H1 (cell line): ENCODE measurements around the gene MSI2. TPM values are rescaled to one million over a fixed set of nuclear protein-coding genes. Genes with fewer than 3 reads are reported as not detected.

Source experiments
- CTCF ChIA-PET: fragments of 300-600 bp; sonication (Branson Sonifier 250); formaldehyde crosslinking; loops from one replicate; lab custom pipeline; 2021; ENCODE audit not compliant: partially characterized antibody; lab: Charles Lee
- POLR2A ChIA-PET: fragments of 300-600 bp; sonication (Branson Sonifier 250); formaldehyde crosslinking; loops from one replicate; lab custom pipeline; 2021; ENCODE audit warnings: inconsistent platforms; ENCODE audit not compliant: partially characterized antibody; lab: Charles Lee
- DNase-seq, 2 experiments: peaks; one replicate each; pipeline versions ENCODE4 v3.0.0 to v3.0.0-alpha.2; 2010 to 2022; ENCODE audit warnings: low spot score in 2 of 2, low read depth in 1 of 2, mixed read lengths in 1 of 2
- FAIRE-seq: peaks from 2 replicates; lab custom pipeline; 2011; peaks lifted over from hg19 to GRCh38; lab: Jason Lieb, UNC
- H2AFZ ChIP-seq: 2 replicates; pipeline ENCODE4 v1.8.1; 2012; ENCODE audit warnings: low read length, inconsistent platforms
- H2AK5ac ChIP-seq: 2 replicates; pipeline ENCODE4 v1.6.1; 2013; ENCODE audit warnings: low read depth, low read length
- H2BK120ac ChIP-seq: replicated peaks from 2 replicates; pipeline ENCODE3; 2013; ENCODE audit warnings: low read depth, low read length, inconsistent platforms
- H2BK12ac ChIP-seq: 2 replicates; pipeline ENCODE4 v1.6.1; 2013; ENCODE audit warnings: low read depth, low read length
- H2BK15ac ChIP-seq: 2 replicates; pipeline ENCODE4 v1.6.1; 2013; ENCODE audit warnings: low read length
- H2BK20ac ChIP-seq: 2 replicates; pipeline ENCODE4 v1.6.1; 2013; ENCODE audit warnings: low read length
- H2BK5ac ChIP-seq: 2 replicates; pipeline ENCODE4 v1.6.1; 2013; ENCODE audit warnings: low read depth, low read length
- H3K14ac ChIP-seq: 2 replicates; pipeline ENCODE4 v1.6.1; 2013; ENCODE audit warnings: inconsistent platforms; ENCODE audit not compliant: insufficient read length
- H3K18ac ChIP-seq: 2 replicates; pipeline ENCODE4 v1.6.1; 2013; ENCODE audit warnings: low read length; ENCODE audit errors: extremely low read depth
- H3K23ac ChIP-seq: 2 replicates; pipeline ENCODE4 v1.6.1; 2013; ENCODE audit warnings: inconsistent platforms; ENCODE audit not compliant: insufficient read length
- H3K23me2 ChIP-seq: 2 replicates; pipeline ENCODE4 v1.6.1; 2013; ENCODE audit warnings: low read depth, low read length
- H3K27ac ChIP-seq: 2 replicates; pipeline ENCODE4 v1.6.1; 2011; ENCODE audit warnings: low read depth, low read length, inconsistent platforms
- H3K27me3 ChIP-seq, 4 experiments: replicated peaks in 1 of 4; 1 replicate in 1 of 4; 2 replicates in 3 of 4; pipeline versions ENCODE4 v1.6.1 to v1.8.1; 2011 to 2013; ENCODE audit warnings: low read length in 3 of 4, mild to moderate bottlenecking in 3 of 4, inconsistent platforms in 2 of 4, mixed read lengths in 2 of 4, moderate library complexity in 1 of 4; ENCODE audit not compliant: control insufficient read depth in 3 of 4, insufficient read depth in 3 of 4; ENCODE audit errors: extremely low read depth in 1 of 4
- H3K36me3 ChIP-seq, 4 experiments: 2 replicates each; pipeline versions ENCODE4 v1.6.1 to v1.8.1; 2011 to 2013; ENCODE audit warnings: mild to moderate bottlenecking in 4 of 4, low read length in 3 of 4, moderate library complexity in 2 of 4, control low read depth in 1 of 4, inconsistent platforms in 1 of 4; ENCODE audit not compliant: insufficient read depth in 4 of 4, control insufficient read depth in 2 of 4
- H3K4ac ChIP-seq: replicated peaks from 2 replicates; pipeline ENCODE3; 2013; ENCODE audit warnings: low read length, low read depth, mixed read lengths, inconsistent platforms; ENCODE audit not compliant: insufficient read length
- H3K4me1 ChIP-seq, 4 experiments: replicated peaks in 1 of 4; 1 replicate in 1 of 4; 2 replicates in 3 of 4; pipeline versions ENCODE4 v1.6.1 to v1.8.1; 2011 to 2013; ENCODE audit warnings: low read length in 3 of 4, inconsistent platforms in 2 of 4, mixed read lengths in 1 of 4; ENCODE audit not compliant: insufficient read depth in 4 of 4, control insufficient read depth in 3 of 4
- H3K4me2 ChIP-seq, 2 experiments: 2 replicates each; pipeline versions ENCODE4 v1.6.1 to v1.8.1; 2011 to 2013; ENCODE audit warnings: low read depth in 2 of 2, low read length in 2 of 2, control low read depth in 1 of 2, inconsistent platforms in 1 of 2, mild to moderate bottlenecking in 1 of 2; ENCODE audit not compliant: insufficient read depth in 1 of 2
- H3K4me3 ChIP-seq, 4 experiments: fragments of 200-600, 300-600 bp in 1 of 4; sonication (generic), shearing (Covaris generic), sonication (Bioruptor Twin) in 1 of 4; 2 replicates each; pipeline versions ENCODE4 v1.5.1 to v1.8.1; 2011 to 2016; ENCODE audit warnings: low read length in 4 of 4, low read depth in 3 of 4, control low read depth in 2 of 4, inconsistent platforms in 2 of 4, mild to moderate bottlenecking in 2 of 4, mixed read lengths in 1 of 4, moderate library complexity in 1 of 4; ENCODE audit not compliant: insufficient read depth in 2 of 4; ENCODE audit errors: extremely low read depth in 1 of 4
- H3K56ac ChIP-seq: replicated peaks from 2 replicates; pipeline ENCODE3; 2013; ENCODE audit warnings: low read depth, mild to moderate bottlenecking, mixed read lengths, low read length, inconsistent platforms; ENCODE audit not compliant: insufficient read length
- H3K79me1 ChIP-seq: 2 replicates; pipeline ENCODE4 v1.6.1; 2013; ENCODE audit warnings: low read depth, low read length, control low read depth
- H3K79me2 ChIP-seq, 2 experiments: 2 replicates each; pipeline versions ENCODE4 v1.6.1 to v1.8.1; 2012 to 2013; ENCODE audit warnings: low read length in 2 of 2, mild to moderate bottlenecking in 2 of 2, inconsistent platforms in 1 of 2; ENCODE audit not compliant: insufficient read depth in 2 of 2, control insufficient read depth in 1 of 2
- H3K9ac ChIP-seq, 4 experiments: replicated peaks in 1 of 4; 1 replicate in 1 of 4; 2 replicates in 3 of 4; pipeline versions ENCODE4 v1.6.1 to v1.8.1; 2011 to 2013; ENCODE audit warnings: low read depth in 3 of 4, low read length in 3 of 4, control low read depth in 2 of 4, mild to moderate bottlenecking in 2 of 4, moderate library complexity in 2 of 4, inconsistent platforms in 1 of 4; ENCODE audit errors: extremely low read depth in 1 of 4
- H3K9me3 ChIP-seq, 2 experiments: 2 replicates each; pipeline versions ENCODE4 v1.6.1 to v1.8.1; 2012 to 2013; ENCODE audit warnings: mild to moderate bottlenecking in 2 of 2, moderate library complexity in 2 of 2, control low read depth in 1 of 2, inconsistent platforms in 1 of 2, low read depth in 1 of 2, low read length in 1 of 2, mixed read lengths in 1 of 2; ENCODE audit not compliant: insufficient read depth in 2 of 2
- H4K20me1 ChIP-seq, 2 experiments: replicated peaks in 1 of 2; 2 replicates each; pipeline versions ENCODE3 to v1.8.1; 2011 to 2013; ENCODE audit warnings: inconsistent platforms in 2 of 2, low read length in 2 of 2, mild to moderate bottlenecking in 1 of 2; ENCODE audit not compliant: insufficient read depth in 2 of 2, control insufficient read depth in 1 of 2
- H4K5ac ChIP-seq: 2 replicates; pipeline ENCODE4 v1.6.1; 2013; ENCODE audit warnings: low read length, low read depth, mixed read lengths, inconsistent platforms; ENCODE audit not compliant: insufficient read length
- H4K8ac ChIP-seq: 2 replicates; pipeline ENCODE4 v1.8.0; 2013; ENCODE audit warnings: mild to moderate bottlenecking, moderate library complexity, low read length, inconsistent platforms; ENCODE audit not compliant: insufficient read depth; ENCODE audit errors: extremely low read depth
- H4K91ac ChIP-seq: replicated peaks from 2 replicates; pipeline ENCODE3; 2013; ENCODE audit warnings: low read length, mixed read lengths, inconsistent platforms; ENCODE audit not compliant: insufficient read length
- BACH1 ChIP-seq: IDR thresholded peaks from 2 replicates; pipeline ENCODE4 v1.6.1; 2012; ENCODE audit warnings: low read length, improper control_type of control experiment
- BCL11A ChIP-seq, 2 experiments: IDR thresholded peaks; one replicate each; pipeline ENCODE4 v1.6.1; 2011; ENCODE audit warnings: low read depth in 2 of 2, low read length in 2 of 2, mild to moderate bottlenecking in 2 of 2
- CBX8 ChIP-seq: fragments of 300-800, 300-1000 bp; sonication (generic); IDR thresholded peaks from 2 replicates; pipeline ENCODE4 v1.7.1; 2016; ENCODE audit warnings: low read depth, low read length, borderline replicate concordance
- CEBPB ChIP-seq: IDR thresholded peaks from 2 replicates; pipeline ENCODE4 v1.6.1; 2012; ENCODE audit warnings: low read depth, low read length
- EGR1 ChIP-seq: IDR thresholded peaks from 2 replicates; pipeline ENCODE4 v1.6.1; 2011; ENCODE audit warnings: low read depth, low read length, borderline replicate concordance
- FOSL1 ChIP-seq: IDR thresholded peaks from 2 replicates; pipeline ENCODE4 v1.6.1; 2011; ENCODE audit warnings: mild to moderate bottlenecking, low read depth, low read length, moderate library complexity; ENCODE audit not compliant: insufficient read depth
- KDM4A ChIP-seq: IDR thresholded peaks from one replicate; pipeline ENCODE4 v1.7.1; 2012; ENCODE audit warnings: low read depth, mild to moderate bottlenecking, moderate library complexity, low read length, inconsistent platforms; ENCODE audit not compliant: severe bottlenecking
- NANOG ChIP-seq: IDR thresholded peaks from 2 replicates; pipeline ENCODE4 v1.6.1; 2011; ENCODE audit warnings: low read length, low read depth, mild to moderate bottlenecking, inconsistent platforms; ENCODE audit not compliant: insufficient read depth, poor library complexity, severe bottlenecking
- PHF8 ChIP-seq: fragments of 200-600 bp; sonication (generic); conservative IDR thresholded peaks from 2 replicates; pipeline ENCODE4 v1.7.1; 2012; ENCODE audit warnings: low read depth, mild to moderate bottlenecking, inconsistent platforms, low read length, moderate library complexity
- POLR2A ChIP-seq, 2 experiments: IDR thresholded peaks; 1 replicate in 1 of 2; 2 replicates in 1 of 2; pipeline ENCODE4 v1.6.1; 2011; ENCODE audit warnings: low read depth in 2 of 2, low read length in 2 of 2, mild to moderate bottlenecking in 2 of 2; ENCODE audit errors: control extremely low read depth in 1 of 2
- RFX5 ChIP-seq: IDR thresholded peaks from 2 replicates; pipeline ENCODE4 v1.6.1; 2011; ENCODE audit warnings: low read depth, low read length, improper control_type of control experiment, borderline replicate concordance
- WGBS, 2 experiments: shearing (Covaris generic) in 1 of 2; methylation state at CpG; one replicate each; pipeline versions ENCODE4 v1.1.6 to v1.1.7; 2013 to 2015; ENCODE audit warnings: low lambda C conversion rate in 2 of 2, mixed read lengths in 2 of 2, inconsistent platforms in 1 of 2, low coverage in 1 of 2, missing lambda C conversion rate in 1 of 2; ENCODE audit not compliant: insufficient replicate concordance in 2 of 2, insufficient coverage in 1 of 2, insufficient read length in 1 of 2; ENCODE audit errors: extremely low coverage in 1 of 2, missing lambda C conversion rate in 1 of 2; 5-methylcytosine and 5-hydroxymethylcytosine counted together
- polyA plus RNA-seq, 7 experiments: library from polyadenylated mRNA; depleted of rRNA in 3 of 7; stranded (reverse) in 5 of 7; unstranded in 2 of 7; fragments of >200 nt in 5 of 7; fragments of 200-250 nt in 2 of 7; gene quantifications; 1 replicate in 5 of 7; 2 replicates in 1 of 7; 4 replicates in 1 of 7; pipeline versions ENCODE4 v1.2.1 to v1.2.3, GENCODE V29; 2011 to 2013; ENCODE audit warnings: missing spikeins in 2 of 7, mixed read lengths in 2 of 7
- total RNA-seq: library from RNA; stranded (reverse); fragmentation: NEBNext Ultra II Directional; extraction: Animal tissue kit (Norgen Biotek cat#: 25700); gene quantifications from 2 replicates; pipeline ENCODE4 v1.2.1, GENCODE V29; 2021
- TF ChIP-seq, protein P1 (sequence below): IDR thresholded peaks from 2 replicates; pipeline ENCODE4 v1.6.1; 2012; ENCODE audit warnings: low read length, inconsistent platforms

The MSI2 gene
- total and polyA plus RNA-seq, 2 of the 8 experiments (the other 6 are each of a cell fraction or from before 2014, with no cell fraction given) = 36.7 to 80.6 TPM

GRCh38 chr17:57512691-57513090, 256.4 kb downstream of the MSI2 start:
- Histone ChIP-seq H3K56ac (no peak overlapping the region), H2BK120ac (no peak overlapping the region), H3K23ac (no peak overlapping the region), H3K14ac (no peak overlapping the region), H2AFZ (no peak overlapping the region), H3K27me3 (no peaks in the 10 kb centered on the region), H3K4me2 (no peak overlapping the region), H3K4me1 (peaks cover 4 to 16% (median 9%) of the 10 kb centered on the region in 4 experiments), H4K20me1 (peaks cover 0 to 4% of the 10 kb centered on the region in 2 experiments), H2BK12ac (no peak overlapping the region), H4K91ac (no peak overlapping the region), H4K5ac (no peak overlapping the region), H3K4me3 (no peak overlapping the region), H2BK15ac (no peak overlapping the region), H3K79me1 (peaks cover 7% of the 10 kb centered on the region), H3K9me3 (no peaks in the 10 kb centered on the region), H3K36me3 (no peaks in the 10 kb centered on the region), H2BK20ac (no peak overlapping the region), H3K9ac (no peak overlapping the region), H2BK5ac (no peak overlapping the region), H3K23me2 (no peaks in the 10 kb centered on the region), H3K27ac (no peak overlapping the region), H3K79me2 (peaks cover 0 to 13% of the 10 kb centered on the region in 2 experiments; a peak in 2 of 4 replicates), H3K18ac (no peak overlapping the region), H4K8ac (no peak overlapping the region), H3K4ac (no peak overlapping the region), H2AK5ac (no peak overlapping the region)
- POLR2A ChIA-PET = interaction anchor here (0.9 kb wide), 1 partner anchor 10 kb away, joined by 3 read pairs; no protein-coding TSS in a partner anchor
- 96% methylated on average over 3 of the region's 3 CpGs; no CpG with 5 or more reads in 1 of the 2 experiments for WGBS, 2 experiments
- DNase-seq (no peak), FAIRE-seq (no peak)
- CTCF ChIA-PET = interaction anchor here (0.8 to 3.7 kb wide), 7 partner anchors 15 to 159 kb away, joined by 3 to 8 read pairs (median 4); no protein-coding TSS in a partner anchor
- TF ChIP-seq KDM4A (no peak), BACH1 (no peak), PHF8 (no peak), CBX8 (no peak), POLR2A (IDR thresholded peaks at IDR 0.05; ENCODE audit: control extremely low read depth in 1 of 2, low read depth in 2 of 2, low read length in 2 of 2) (no peak), NANOG (no peak), FOSL1 (no peak), CEBPB (no peak), BCL11A (IDR thresholded peaks at IDR 0.05; ENCODE audit: low read depth in 2 of 2, low read length in 2 of 2) (no peak), RFX5 (no peak), EGR1 (no peak)
- TF ChIP-seq, protein P1, sequence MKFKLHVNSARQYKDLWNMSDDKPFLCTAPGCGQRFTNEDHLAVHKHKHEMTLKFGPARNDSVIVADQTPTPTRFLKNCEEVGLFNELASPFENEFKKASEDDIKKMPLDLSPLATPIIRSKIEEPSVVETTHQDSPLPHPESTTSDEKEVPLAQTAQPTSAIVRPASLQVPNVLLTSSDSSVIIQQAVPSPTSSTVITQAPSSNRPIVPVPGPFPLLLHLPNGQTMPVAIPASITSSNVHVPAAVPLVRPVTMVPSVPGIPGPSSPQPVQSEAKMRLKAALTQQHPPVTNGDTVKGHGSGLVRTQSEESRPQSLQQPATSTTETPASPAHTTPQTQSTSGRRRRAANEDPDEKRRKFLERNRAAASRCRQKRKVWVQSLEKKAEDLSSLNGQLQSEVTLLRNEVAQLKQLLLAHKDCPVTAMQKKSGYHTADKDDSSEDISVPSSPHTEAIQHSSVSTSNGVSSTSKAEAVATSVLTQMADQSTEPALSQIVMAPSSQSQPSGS = no peak
